ENCODE data around the gene SNTN. TPM values are rescaled to one million over a fixed set of nuclear protein-coding genes. Genes with fewer than 3 reads are reported as not detected.

SNTN gene
- polyA plus RNA-seq, 1 of the 3 experiments (the other 2 are of a cell fraction): not detected

- TF ChIP-seq TEAD4 (IDR thresholded peaks at IDR 0.05; ENCODE audit: borderline replicate concordance, insufficient read depth) (no peak), EP300 (IDR thresholded peaks at IDR 0.05; ENCODE audit: borderline replicate concordance in 1 of 2, low read depth in 1 of 2, low read length in 1 of 2) (no peak)
Observed at GRCh38 chr3:63685340-63685739, 32.9 kb downstream of the SNTN start (continued).

- Histone ChIP-seq H3K4me3 (ENCODE audit: low read depth in 2 of 2, low read length in 1 of 2) (no peak overlapping the region), H3K27ac (ENCODE audit: low read depth in 2 of 2, low read length in 1 of 2) (no peak overlapping the region), H3K9ac (no peak overlapping the region), H3F3A (replicated peaks; ENCODE audit: insufficient read depth) (no peaks in the 10 kb centered on the region), H3K4me1 (ENCODE audit: control insufficient read depth in 1 of 2, insufficient read depth in 2 of 2, low read depth in 1 of 2, low read length in 1 of 2) (no peaks in the 10 kb centered on the region), H3K9me2 (no peaks in the 10 kb centered on the region), H3K36me3 (replicated peaks in 1 of 2; ENCODE audit: control insufficient read depth in 1 of 2, insufficient read depth in 2 of 2, low read length in 1 of 2) (no peaks in the 10 kb centered on the region), H3K79me2 (ENCODE audit: insufficient read depth) (no peaks in the 10 kb centered on the region), H2AFZ (ENCODE audit: low read depth) (no peak overlapping the region), H4K20me1 (ENCODE audit: insufficient read depth) (no peaks in the 10 kb centered on the region), H3K9me3 (no peaks in the 10 kb centered on the region), H3K4me2 (no peak overlapping the region), H3K27me3 (ENCODE audit: insufficient read depth) (no peaks in the 10 kb centered on the region)
- no peak for DNase-seq
- TF ChIP-seq CHD2 (IDR thresholded peaks at IDR 0.05; ENCODE audit: low read length, partially characterized antibody): no peak
- no peak for TF ChIP-seq RAD21 (IDR thresholded peaks at IDR 0.05; ENCODE audit: low read length)
- no peak for TF ChIP-seq USF2 (IDR thresholded peaks at IDR 0.05; ENCODE audit: borderline replicate concordance, low read depth, low read length)
- TF ChIP-seq SIN3A (IDR thresholded peaks at IDR 0.05; ENCODE audit: borderline replicate concordance, low read depth, low read length): no peak
- no peak for TF ChIP-seq TCF12 (IDR thresholded peaks at IDR 0.05)
- TF ChIP-seq MXI1 (IDR thresholded peaks at IDR 0.05; ENCODE audit: low read depth, low read length): no peak
- no peak for TF ChIP-seq JUND (IDR thresholded peaks at IDR 0.05)
- TF ChIP-seq RCOR1 (IDR thresholded peaks at IDR 0.05; ENCODE audit: low read length): no peak
- no peak for TF ChIP-seq REST (IDR thresholded peaks at IDR 0.05; ENCODE audit: low read depth, low read length)
- no peak for TF ChIP-seq EP300 (IDR thresholded peaks at IDR 0.05; ENCODE audit: borderline replicate concordance in 1 of 2, low read depth in 1 of 2, low read length in 1 of 2)
- no peak for TF ChIP-seq CTCF (IDR thresholded peaks at IDR 0.05)
- CTCF ChIA-PET: no interaction called here
- 76% methylated on average over 9 of the region's 9 CpGs for WGBS (ENCODE audit: low lambda C conversion rate)
- POLR2A ChIA-PET: no interaction called here
Observed at GRCh38 chr3:63687278-63688225, 35.1 kb downstream of the SNTN start.

Measured in SK-N-SH (cell line).